GM19328 (cell line): ENCODE results near the gene FBXO3.

Experiments used
- ATAC-seq: cut with Tn5 transposase; IDR thresholded peaks from one replicate; pipeline ENCODE4 v1.9.1; 2021; ENCODE audit warnings: mild to moderate bottlenecking, moderate library complexity; ENCODE audit not compliant: unreplicated experiment

FBXO3 gene

GRCh38 chr11:33703788-33704187 is 70.5 kb downstream of the FBXO3 start:
- no peak for ATAC-seq

- no peak for ATAC-seq
These were observed 71.1 kb downstream of the FBXO3 start for GRCh38 chr11:33703234-33703633.

GRCh38 chr11:33701302-33702230 is 72.8 kb downstream of the FBXO3 start:
- ATAC-seq, result no peak

GRCh38 chr11:33700502-33701271 is 73.6 kb downstream of the FBXO3 start, which contains the start of gene C11orf91:
Gene C11orf91, minus strand, starts transcription at chr11:33700826. Its CDS starts 86 bp downstream, at chr11:33700740.
- peak; percentile 91 for ATAC-seq

GRCh38 chr11:33700063-33700501 is 74.2 kb downstream of the FBXO3 start:
- no peak for ATAC-seq

GRCh38 chr11:33699515-33700062 is 74.7 kb downstream of the FBXO3 start:
- no peak for ATAC-seq

- no peak for ATAC-seq
These were observed 75.4 kb downstream of the FBXO3 start for GRCh38 chr11:33698921-33699320.

GRCh38 chr11:33697997-33698396 is 76.3 kb downstream of the FBXO3 start:
- ATAC-seq, result no peak

- no peak for ATAC-seq
These were observed 77.2 kb downstream of the FBXO3 start for GRCh38 chr11:33696931-33697638.

GRCh38 chr11:33696411-33696810 is 77.9 kb downstream of the FBXO3 start:
- no peak for ATAC-seq

- no peak for ATAC-seq
These were observed 79.2 kb downstream of the FBXO3 start for GRCh38 chr11:33695051-33695566.

- ATAC-seq, result no peak
These were observed 79.8 kb downstream of the FBXO3 start for GRCh38 chr11:33694346-33695050.

- ATAC-seq, result no peak
These were observed 81.8 kb downstream of the FBXO3 start for GRCh38 chr11:33692541-33692940.

- no peak for ATAC-seq
These were observed 82.3 kb downstream of the FBXO3 start for GRCh38 chr11:33692013-33692504.

- no peak for ATAC-seq
These were observed 83.1 kb downstream of the FBXO3 start for GRCh38 chr11:33691066-33691864.
